Neural cell (in vitro differentiated cells): ENCODE data around the gene LYPD6B. TPM values are rescaled to one million over a fixed set of nuclear protein-coding genes. Genes with fewer than 3 reads are reported as not detected.

Experiments used
- H2AFZ ChIP-seq: fragments of 200-600, 300-800 bp; sonication (generic), shearing (Covaris generic); 2 replicates; pipeline ENCODE4 v1.6.0; 2014; ENCODE audit warnings: low read depth, mild to moderate bottlenecking, antibody characterized with exemption, low read length, moderate library complexity
- H3F3A ChIP-seq: fragments of 200-600 bp; shearing (Covaris generic); 2 replicates; pipeline ENCODE4 v1.6.1; 2016; ENCODE audit warnings: mild to moderate bottlenecking, moderate library complexity, mixed read lengths, antibody characterized with exemption, low read length; ENCODE audit not compliant: insufficient read depth, poor library complexity, severe bottlenecking
- H3K27ac ChIP-seq: fragments of 200-600, 300-800 bp; sonication (generic), shearing (Covaris generic); 2 replicates; pipeline ENCODE4 v1.5.1; 2014; ENCODE audit warnings: mild to moderate bottlenecking, low read length, moderate library complexity
- H3K27me3 ChIP-seq: fragments of 300-800, 200-600 bp; sonication (generic), shearing (Covaris generic); 2 replicates; pipeline ENCODE4 v1.6.0; 2014; ENCODE audit warnings: mild to moderate bottlenecking, low read depth, low read length, moderate library complexity; ENCODE audit not compliant: insufficient read depth
- H3K36me3 ChIP-seq: fragments of 300-800, 200-600 bp; sonication (generic), shearing (Covaris generic); 2 replicates; pipeline ENCODE4 v1.5.1; 2014; ENCODE audit warnings: mild to moderate bottlenecking, antibody characterized with exemption, low read length, moderate library complexity; ENCODE audit not compliant: insufficient read depth
- H3K4me2 ChIP-seq: fragments of 300-800, 200-600 bp; sonication (generic), shearing (Covaris generic); 2 replicates; pipeline ENCODE4 v1.6.0; 2014; ENCODE audit warnings: mild to moderate bottlenecking, low read length
- H3K4me3 ChIP-seq: fragments of 300-800, 200-600 bp; sonication (generic), shearing (Covaris generic); 2 replicates; pipeline ENCODE4 v1.5.1; 2014; ENCODE audit warnings: mild to moderate bottlenecking, low read length, moderate library complexity
- H3K79me2 ChIP-seq: fragments of 200-600 bp; shearing (Covaris generic); replicated peaks from 2 replicates; pipeline ENCODE4 v1.6.0; 2014; ENCODE audit warnings: mild to moderate bottlenecking, low read length, moderate library complexity; ENCODE audit not compliant: insufficient read depth
- H3K9ac ChIP-seq: fragments of 300-800, 200-600 bp; sonication (generic), shearing (Covaris generic); 2 replicates; pipeline ENCODE4 v1.6.1; 2016; ENCODE audit warnings: mild to moderate bottlenecking, low read length, mixed read lengths
- H3K9me2 ChIP-seq: fragments of 200-600 bp; shearing (Covaris generic); 2 replicates; pipeline ENCODE4 v1.6.1; 2016; ENCODE audit warnings: mild to moderate bottlenecking, low read length, mixed read lengths; ENCODE audit not compliant: insufficient read depth
- H3K9me3 ChIP-seq: fragments of 200-600, 300-800 bp; sonication (generic), shearing (Covaris generic); 2 replicates; pipeline ENCODE4 v1.6.1; 2016; ENCODE audit warnings: mild to moderate bottlenecking, mixed run types, low read length, moderate library complexity, mixed read lengths
- H4K20me1 ChIP-seq: fragments of 200-600 bp; shearing (Covaris generic); 2 replicates; pipeline ENCODE4 v1.6.1; 2016; ENCODE audit warnings: mild to moderate bottlenecking, mixed run types; ENCODE audit not compliant: insufficient read depth
- EP300 ChIP-seq: fragments of 450-650 bp; conservative IDR thresholded peaks from 2 replicates; pipeline ENCODE4 v1.6.1; 2014; ENCODE audit warnings: antibody characterized with exemption, mild to moderate bottlenecking, moderate library complexity; ENCODE audit not compliant: poor library complexity, severe bottlenecking
- EZH2 ChIP-seq: fragments of 200-600, 300-800 bp; shearing (Covaris generic), sonication (generic); IDR thresholded peaks from 2 replicates; pipeline ENCODE4 v1.6.1; 2014; ENCODE audit warnings: antibody characterized with exemption, low read length, borderline replicate concordance, mild to moderate bottlenecking; ENCODE audit not compliant: insufficient read depth, poor library complexity, severe bottlenecking
- MXI1 ChIP-seq: fragments of 450-650 bp; conservative IDR thresholded peaks from 2 replicates; pipeline ENCODE4 v1.6.1; 2014; ENCODE audit warnings: antibody characterized with exemption, mild to moderate bottlenecking; ENCODE audit not compliant: poor library complexity, severe bottlenecking
- POLR2AphosphoS5 ChIP-seq: IDR thresholded peaks from 2 replicates; pipeline ENCODE4 v1.6.1; 2012
- RAD21 ChIP-seq: fragments of 450-650 bp; conservative IDR thresholded peaks from 2 replicates; pipeline ENCODE4 v1.6.1; 2014; ENCODE audit warnings: antibody characterized with exemption, mild to moderate bottlenecking, moderate library complexity
- SMC3 ChIP-seq: fragments of 450-650 bp; conservative IDR thresholded peaks from 2 replicates; pipeline ENCODE4 v1.6.1; 2014; ENCODE audit warnings: antibody characterized with exemption, mild to moderate bottlenecking, moderate library complexity; ENCODE audit not compliant: poor library complexity
- TAF1 ChIP-seq: IDR thresholded peaks from 2 replicates; pipeline ENCODE4 v1.6.1; 2012; ENCODE audit warnings: low read depth
- polyA plus RNA-seq: library from polyadenylated mRNA; depleted of rRNA; stranded (reverse); fragments of >200 nt; gene quantifications from 2 replicates; pipeline ENCODE4 v1.2.3, GENCODE V29; 2014
- TF ChIP-seq, protein P1 (sequence below): fragments of 450-650 bp; IDR thresholded peaks from 2 replicates; pipeline ENCODE4 v1.5.1; 2014; ENCODE audit warnings: antibody characterized with exemption, mild to moderate bottlenecking, moderate library complexity; ENCODE audit not compliant: poor library complexity, severe bottlenecking
- TF ChIP-seq, protein P2 (sequence below): IDR thresholded peaks from 2 replicates; pipeline ENCODE4 v1.6.1; 2012; ENCODE audit warnings: borderline replicate concordance

Gene LYPD6B
- polyA plus RNA-seq, 1 donor from 2014 or later = 0.68 TPM

DNA sequence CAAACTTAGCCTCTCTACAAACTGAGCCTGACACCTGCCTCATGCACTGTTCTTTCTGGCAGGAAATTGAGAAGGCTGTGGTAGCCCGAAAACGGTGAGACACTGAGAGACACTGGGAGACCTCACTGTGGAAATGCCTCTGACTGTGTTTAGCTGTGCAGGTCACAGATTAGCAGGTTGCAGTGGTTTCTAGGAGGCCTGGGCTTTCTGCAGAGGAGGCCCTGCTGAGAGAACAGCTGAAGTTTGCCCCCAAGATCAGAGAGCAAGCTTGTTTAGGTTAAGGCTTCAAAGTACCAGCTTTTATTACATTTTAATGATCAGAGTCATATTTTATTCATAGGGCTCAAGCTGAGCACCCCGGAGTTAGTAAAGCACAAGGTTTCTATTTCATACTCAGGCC is 223.2 kb downstream of the LYPD6B start:
- H3F3A ChIP-seq = no peaks in the 10 kb centered on the region
- no peak overlapping the region for H3K27ac ChIP-seq
- no peaks in the 10 kb centered on the region for H4K20me1 ChIP-seq
- no peak overlapping the region for H2AFZ ChIP-seq
- no peaks in the 10 kb centered on the region for H3K9me3 ChIP-seq
- no peaks in the 10 kb centered on the region for H3K79me2 ChIP-seq
- no peak overlapping the region for H3K4me2 ChIP-seq
- H3K27me3 ChIP-seq = no peaks in the 10 kb centered on the region
- no peaks in the 10 kb centered on the region for H3K9me2 ChIP-seq
- no peak overlapping the region for H3K9ac ChIP-seq
- H3K36me3 ChIP-seq = no peaks in the 10 kb centered on the region
- TF ChIP-seq SMC3 (no peak), POLR2AphosphoS5 (no peak), EZH2 (no peak), EP300 (no peak), RAD21 (no peak), MXI1 (no peak), TAF1 (no peak)
- TF ChIP-seq, protein P1, sequence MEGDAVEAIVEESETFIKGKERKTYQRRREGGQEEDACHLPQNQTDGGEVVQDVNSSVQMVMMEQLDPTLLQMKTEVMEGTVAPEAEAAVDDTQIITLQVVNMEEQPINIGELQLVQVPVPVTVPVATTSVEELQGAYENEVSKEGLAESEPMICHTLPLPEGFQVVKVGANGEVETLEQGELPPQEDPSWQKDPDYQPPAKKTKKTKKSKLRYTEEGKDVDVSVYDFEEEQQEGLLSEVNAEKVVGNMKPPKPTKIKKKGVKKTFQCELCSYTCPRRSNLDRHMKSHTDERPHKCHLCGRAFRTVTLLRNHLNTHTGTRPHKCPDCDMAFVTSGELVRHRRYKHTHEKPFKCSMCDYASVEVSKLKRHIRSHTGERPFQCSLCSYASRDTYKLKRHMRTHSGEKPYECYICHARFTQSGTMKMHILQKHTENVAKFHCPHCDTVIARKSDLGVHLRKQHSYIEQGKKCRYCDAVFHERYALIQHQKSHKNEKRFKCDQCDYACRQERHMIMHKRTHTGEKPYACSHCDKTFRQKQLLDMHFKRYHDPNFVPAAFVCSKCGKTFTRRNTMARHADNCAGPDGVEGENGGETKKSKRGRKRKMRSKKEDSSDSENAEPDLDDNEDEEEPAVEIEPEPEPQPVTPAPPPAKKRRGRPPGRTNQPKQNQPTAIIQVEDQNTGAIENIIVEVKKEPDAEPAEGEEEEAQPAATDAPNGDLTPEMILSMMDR = no peak
- TF ChIP-seq, protein P2, sequence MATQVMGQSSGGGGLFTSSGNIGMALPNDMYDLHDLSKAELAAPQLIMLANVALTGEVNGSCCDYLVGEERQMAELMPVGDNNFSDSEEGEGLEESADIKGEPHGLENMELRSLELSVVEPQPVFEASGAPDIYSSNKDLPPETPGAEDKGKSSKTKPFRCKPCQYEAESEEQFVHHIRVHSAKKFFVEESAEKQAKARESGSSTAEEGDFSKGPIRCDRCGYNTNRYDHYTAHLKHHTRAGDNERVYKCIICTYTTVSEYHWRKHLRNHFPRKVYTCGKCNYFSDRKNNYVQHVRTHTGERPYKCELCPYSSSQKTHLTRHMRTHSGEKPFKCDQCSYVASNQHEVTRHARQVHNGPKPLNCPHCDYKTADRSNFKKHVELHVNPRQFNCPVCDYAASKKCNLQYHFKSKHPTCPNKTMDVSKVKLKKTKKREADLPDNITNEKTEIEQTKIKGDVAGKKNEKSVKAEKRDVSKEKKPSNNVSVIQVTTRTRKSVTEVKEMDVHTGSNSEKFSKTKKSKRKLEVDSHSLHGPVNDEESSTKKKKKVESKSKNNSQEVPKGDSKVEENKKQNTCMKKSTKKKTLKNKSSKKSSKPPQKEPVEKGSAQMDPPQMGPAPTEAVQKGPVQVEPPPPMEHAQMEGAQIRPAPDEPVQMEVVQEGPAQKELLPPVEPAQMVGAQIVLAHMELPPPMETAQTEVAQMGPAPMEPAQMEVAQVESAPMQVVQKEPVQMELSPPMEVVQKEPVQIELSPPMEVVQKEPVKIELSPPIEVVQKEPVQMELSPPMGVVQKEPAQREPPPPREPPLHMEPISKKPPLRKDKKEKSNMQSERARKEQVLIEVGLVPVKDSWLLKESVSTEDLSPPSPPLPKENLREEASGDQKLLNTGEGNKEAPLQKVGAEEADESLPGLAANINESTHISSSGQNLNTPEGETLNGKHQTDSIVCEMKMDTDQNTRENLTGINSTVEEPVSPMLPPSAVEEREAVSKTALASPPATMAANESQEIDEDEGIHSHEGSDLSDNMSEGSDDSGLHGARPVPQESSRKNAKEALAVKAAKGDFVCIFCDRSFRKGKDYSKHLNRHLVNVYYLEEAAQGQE = no peak
- H3K4me3 ChIP-seq = no peak overlapping the region

Other genes with a start within 250 kb of the LYPD6B start
- 515 and 527 TPM in 2 replicates for gene KIF5C, start 163.5 kb upstream of the LYPD6B start, polyA plus RNA-seq